ENCODE data around the gene MBLAC1. TPM values are rescaled to one million over a fixed set of nuclear protein-coding genes. Genes with fewer than 3 reads are reported as not detected.

MBLAC1 gene
- total RNA-seq, 4 donors from 2014 or later: 1.4 to 7.4 (median 3.1) TPM

- Histone ChIP-seq H3K36me3 (peaks cover 0 to 7% of the 10 kb centered on the region in 2 donors), H3K9me3 (no peaks in the 10 kb centered on the region), H3K27me3 (no peaks in the 10 kb centered on the region), H3K4me3 (peak overlapping the region; percentile 53 to 96 (median 88)), H3K4me1 (peaks cover 10% of the 10 kb centered on the region in 2 donors), H3K27ac (peak overlapping the region; percentile 74 to 90 (median 82))
- intact Hi-C loops (cut with DNase I; ENCODE audit: low total_unique reads) (loop anchor here (1.0 kb wide), 2 partner anchors 29 to 47 kb away; partner anchors contain the start of genes AP4M1, CNPY4, MCM7 and TAF6), in situ Hi-C loops (cut with MboI; ENCODE audit: low sequenced_read_pairs in 4 of 4) (loop anchor here in 1 of 4 donors (25.0 kb wide), 1 partner anchor 189 kb away; no protein-coding TSS in a partner anchor)
- ATAC-seq (peak; percentile 11 to 18), DNase-seq (no peak)
- no peak for TF ChIP-seq POLR2A (IDR thresholded peaks at IDR 0.05)
- TF ChIP-seq CTCF (IDR thresholded peaks at IDR 0.05 in 4 of 5, conservative IDR thresholded peaks at IDR 0.05 in 1 of 5): no peak
These were observed 21.4 kb downstream of the MBLAC1 start for GRCh38 chr7:100148225-100148558.

GRCh38 chr7:100148559-100149328 lies 22.0 kb downstream of the MBLAC1 start, which contains the start of gene LAMTOR4:
TSS of gene LAMTOR4 (plus strand) at chr7:100148918. CDS start at chr7:100148973, 55 bp downstream.
- in situ Hi-C loops (cut with MboI; ENCODE audit: low sequenced_read_pairs in 4 of 4) (loop anchor here in 1 of 4 donors (25.0 kb wide), 1 partner anchor 189 kb away; no protein-coding TSS in a partner anchor), intact Hi-C loops (cut with DNase I; ENCODE audit: low total_unique reads) (loop anchor here (1.0 kb wide), 2 partner anchors 29 to 47 kb away; partner anchors contain the start of genes AP4M1, CNPY4, MCM7 and TAF6)
- DNase-seq (peak; percentile 99 to 100), ATAC-seq (peak; percentile 100)
- H3K9me3 ChIP-seq: no peaks in the 10 kb centered on the region
- H3K27me3 ChIP-seq: no peaks in the 10 kb centered on the region
- H3K36me3 ChIP-seq: peaks cover 0 to 12% of the 10 kb centered on the region in 2 donors
- peak in 1 of 5 experiments; percentile 32 for TF ChIP-seq CTCF (IDR thresholded peaks at IDR 0.05 in 4 of 5, conservative IDR thresholded peaks at IDR 0.05 in 1 of 5)
- TF ChIP-seq POLR2A (IDR thresholded peaks at IDR 0.05): peak; percentile 65 to 88
- peak within 1 kb of the TSS; percentile 85 to 93 (median 90) for H3K27ac ChIP-seq
- H3K4me3 ChIP-seq: peak within 1 kb of the TSS; percentile 81 to 97 (median 96)
- H3K4me1 ChIP-seq: peaks cover 10% of the 10 kb centered on the region in 2 donors

GRCh38 chr7:100152404-100152803 lies 25.6 kb downstream of the MBLAC1 start:
- H3K36me3 ChIP-seq: peaks cover 0 to 40% of the 10 kb centered on the region in 2 donors

More at GRCh38 chr7:100152404-100152803, 25.6 kb downstream of the MBLAC1 start:
- in situ Hi-C loops (cut with MboI; ENCODE audit: low sequenced_read_pairs in 4 of 4): loop anchor here in 1 of 4 donors (25.0 kb wide), 1 partner anchor 185 kb away; no protein-coding TSS in a partner anchor
- ATAC-seq (no peak), DNase-seq (no peak)
- Histone ChIP-seq H3K27me3 (no peaks in the 10 kb centered on the region), H3K9me3 (no peaks in the 10 kb centered on the region), H3K27ac (no peak overlapping the region), H3K4me3 (no peak overlapping the region), H3K4me1 (peaks cover 12 to 14% of the 10 kb centered on the region in 2 donors)
- intact Hi-C loops (cut with DNase I; ENCODE audit: low total_unique reads): no loop called here
- TF ChIP-seq CTCF (IDR thresholded peaks at IDR 0.05 in 4 of 5, conservative IDR thresholded peaks at IDR 0.05 in 1 of 5) (no peak), POLR2A (IDR thresholded peaks at IDR 0.05) (no peak)
